Mesendoderm (in vitro differentiated cells): ENCODE data around the gene ST8SIA1.

Experiments used
- DNase-seq: peaks from one replicate; pipeline ENCODE4 v3.0.0; 2013
- H2AK5ac ChIP-seq: 2 replicates; pipeline ENCODE4 v1.6.1; 2013; ENCODE audit warnings: low read length, inconsistent platforms
- H2BK120ac ChIP-seq: 2 replicates; pipeline ENCODE4 v1.6.1; 2013; ENCODE audit warnings: low read depth, mild to moderate bottlenecking, low read length, moderate library complexity, mixed read lengths
- H2BK15ac ChIP-seq: replicated peaks from 2 replicates; pipeline ENCODE4 v1.6.1; 2013; ENCODE audit warnings: low read depth, mild to moderate bottlenecking, moderate library complexity
- H2BK5ac ChIP-seq: 2 replicates; pipeline ENCODE4 v1.6.1; 2013; ENCODE audit warnings: low read length, inconsistent platforms
- H3K18ac ChIP-seq: 2 replicates; pipeline ENCODE4 v1.6.1; 2013; ENCODE audit warnings: mild to moderate bottlenecking, low read length, mixed read lengths
- H3K23ac ChIP-seq: one replicate; pipeline ENCODE4 v1.6.1; 2013; ENCODE audit warnings: low read length
- H3K27ac ChIP-seq: 2 replicates; pipeline ENCODE4 v1.5.1; 2013; ENCODE audit warnings: low read depth, mild to moderate bottlenecking, inconsistent platforms, low read length, moderate library complexity
- H3K27me3 ChIP-seq: 2 replicates; pipeline ENCODE4 v1.6.1; 2013; ENCODE audit warnings: low read length, control low read depth, mild to moderate bottlenecking, inconsistent platforms; ENCODE audit not compliant: insufficient read depth, poor library complexity
- H3K36me3 ChIP-seq: 2 replicates; pipeline ENCODE4 v1.6.1; 2013; ENCODE audit warnings: low read length, inconsistent platforms; ENCODE audit not compliant: control insufficient read depth, insufficient read depth
- H3K4ac ChIP-seq: one replicate; pipeline ENCODE4 v1.6.1; 2013; ENCODE audit warnings: low read depth, mild to moderate bottlenecking, low read length, moderate library complexity
- H3K4me1 ChIP-seq: 2 replicates; pipeline ENCODE4 v1.6.1; 2013; ENCODE audit warnings: low read depth, low read length, inconsistent platforms; ENCODE audit not compliant: control insufficient read depth
- H3K4me2 ChIP-seq: 2 replicates; pipeline ENCODE4 v1.6.1; 2013; ENCODE audit warnings: low read length
- H3K4me3 ChIP-seq: 2 replicates; pipeline ENCODE4 v1.5.1; 2013; ENCODE audit warnings: mild to moderate bottlenecking, low read length
- H3K56ac ChIP-seq: one replicate; pipeline ENCODE4 v1.6.1; 2013; ENCODE audit warnings: low read length
- H3K79me1 ChIP-seq: 2 replicates; pipeline ENCODE4 v1.6.1; 2013; ENCODE audit warnings: low read length, inconsistent platforms
- H3K79me2 ChIP-seq: 2 replicates; pipeline ENCODE4 v1.6.1; 2013; ENCODE audit warnings: mild to moderate bottlenecking, low read length; ENCODE audit not compliant: control insufficient read depth, insufficient read depth
- H3K9ac ChIP-seq: 2 replicates; pipeline ENCODE4 v1.6.1; 2013; ENCODE audit warnings: low read length, inconsistent platforms
- H4K5ac ChIP-seq: one replicate; pipeline ENCODE4 v1.6.1; 2013; ENCODE audit warnings: low read length
- H4K8ac ChIP-seq: one replicate; pipeline ENCODE4 v1.6.1; 2013; ENCODE audit warnings: low read depth, mild to moderate bottlenecking, control low read depth, low read length, moderate library complexity
- WGBS: extraction: QIAGEN DNeasy Blood & Tissue Kit; methylation state at CpG from one replicate; pipeline ENCODE4 v1.1.7; 2013; ENCODE audit warnings: low lambda C conversion rate, missing lambda C conversion rate; ENCODE audit not compliant: insufficient coverage; ENCODE audit errors: extremely low coverage; 5-methylcytosine and 5-hydroxymethylcytosine counted together

ST8SIA1 gene

GRCh38 chr12:22255097-22255496 lies 79.4 kb downstream of the ST8SIA1 start:
- no peak overlapping the region for H3K18ac ChIP-seq
- H3K79me1 ChIP-seq, result no peaks in the 10 kb centered on the region
- no peak overlapping the region for H3K23ac ChIP-seq
- no peak overlapping the region for H3K4ac ChIP-seq
- no CpG with 5 or more reads among the region's 11 CpGs for WGBS
- peaks cover 2% of the 10 kb centered on the region for H3K4me1 ChIP-seq
- H2BK15ac ChIP-seq, result no peak overlapping the region
- no peak overlapping the region for H2AK5ac ChIP-seq
- no peak overlapping the region for H3K56ac ChIP-seq
- H3K36me3 ChIP-seq, result no peaks in the 10 kb centered on the region
- no peak overlapping the region for H3K9ac ChIP-seq
- DNase-seq, result peak; percentile 74
- H2BK120ac ChIP-seq, result no peak overlapping the region
- no peak overlapping the region for H2BK5ac ChIP-seq
- no peak overlapping the region for H3K4me3 ChIP-seq
- H3K27me3 ChIP-seq, result no peaks in the 10 kb centered on the region
- no peak overlapping the region for H4K5ac ChIP-seq
- H3K4me2 ChIP-seq, result no peak overlapping the region
- H3K27ac ChIP-seq, result no peak overlapping the region
- no peaks in the 10 kb centered on the region for H3K79me2 ChIP-seq
- H4K8ac ChIP-seq, result no peak overlapping the region

GRCh38 chr12:22254478-22254877 lies 80.0 kb downstream of the ST8SIA1 start:
- no peak overlapping the region for H3K23ac ChIP-seq
- no peak for DNase-seq
- no peak overlapping the region for H3K27ac ChIP-seq
- H3K4me1 ChIP-seq, result peaks cover 2% of the 10 kb centered on the region
- no peaks in the 10 kb centered on the region for H3K27me3 ChIP-seq
- no peak overlapping the region for H3K18ac ChIP-seq
- no peak overlapping the region for H3K4ac ChIP-seq
- no peaks in the 10 kb centered on the region for H3K79me2 ChIP-seq
- H3K4me3 ChIP-seq, result no peak overlapping the region
- H2BK5ac ChIP-seq, result no peak overlapping the region
- no peaks in the 10 kb centered on the region for H3K79me1 ChIP-seq
- no peak overlapping the region for H3K4me2 ChIP-seq
- no peak overlapping the region for H2BK120ac ChIP-seq
- H3K36me3 ChIP-seq, result no peaks in the 10 kb centered on the region
- H3K56ac ChIP-seq, result no peak overlapping the region
- no peak overlapping the region for H3K9ac ChIP-seq
- no peak overlapping the region for H2BK15ac ChIP-seq
- no peak overlapping the region for H2AK5ac ChIP-seq
- no peak overlapping the region for H4K5ac ChIP-seq
- no peak overlapping the region for H4K8ac ChIP-seq
- WGBS, result no CpG with 5 or more reads among the region's 7 CpGs

GRCh38 chr12:22252057-22252456 lies 82.5 kb downstream of the ST8SIA1 start:
- Histone ChIP-seq H3K36me3 (no peaks in the 10 kb centered on the region), H3K4ac (no peak overlapping the region), H3K18ac (no peak overlapping the region), H2BK120ac (no peak overlapping the region), H3K56ac (no peak overlapping the region), H3K79me1 (no peaks in the 10 kb centered on the region), H3K79me2 (no peaks in the 10 kb centered on the region), H4K5ac (no peak overlapping the region), H2BK15ac (no peak overlapping the region), H2AK5ac (no peak overlapping the region), H3K27ac (no peak overlapping the region), H3K23ac (no peak overlapping the region), H3K27me3 (no peaks in the 10 kb centered on the region), H2BK5ac (no peak overlapping the region), H3K4me1 (peaks cover 2% of the 10 kb centered on the region), H3K4me3 (no peak overlapping the region), H4K8ac (no peak overlapping the region), H3K4me2 (no peak overlapping the region), H3K9ac (no peak overlapping the region)
- no peak for DNase-seq
- WGBS, result no CpG with 5 or more reads among the region's 3 CpGs

- no peak overlapping the region for H3K4me3 ChIP-seq
- no CpG with 5 or more reads among the region's 2 CpGs for WGBS
Measured at GRCh38 chr12:22250762-22251161, 83.7 kb downstream of the ST8SIA1 start.

GRCh38 chr12:22248571-22249115 lies 85.9 kb downstream of the ST8SIA1 start:
- Histone ChIP-seq H3K79me1 (no peaks in the 10 kb centered on the region), H3K56ac (no peak overlapping the region), H4K5ac (no peak overlapping the region), H3K23ac (no peak overlapping the region), H3K4me3 (no peak overlapping the region), H4K8ac (no peak overlapping the region), H2BK5ac (no peak overlapping the region), H3K4ac (no peak overlapping the region), H3K4me1 (peaks cover 2% of the 10 kb centered on the region), H3K79me2 (no peaks in the 10 kb centered on the region), H2AK5ac (no peak overlapping the region), H2BK15ac (no peak overlapping the region), H2BK120ac (no peak overlapping the region), H3K18ac (no peak overlapping the region), H3K27me3 (no peaks in the 10 kb centered on the region), H3K4me2 (no peak overlapping the region), H3K36me3 (no peaks in the 10 kb centered on the region), H3K27ac (no peak overlapping the region), H3K9ac (no peak overlapping the region)
- no peak for DNase-seq
- no CpG with 5 or more reads among the region's 3 CpGs for WGBS

More at GRCh38 chr12:22250762-22251161, 83.7 kb downstream of the ST8SIA1 start:
- Histone ChIP-seq H3K79me2 (no peaks in the 10 kb centered on the region), H4K8ac (no peak overlapping the region), H3K9ac (no peak overlapping the region), H3K79me1 (no peaks in the 10 kb centered on the region), H2AK5ac (no peak overlapping the region), H3K27me3 (no peaks in the 10 kb centered on the region), H3K27ac (peak overlapping the region; percentile 16), H3K36me3 (no peaks in the 10 kb centered on the region), H3K56ac (no peak overlapping the region), H2BK15ac (no peak overlapping the region), H3K4me1 (peaks cover 2% of the 10 kb centered on the region), H4K5ac (no peak overlapping the region), H2BK120ac (no peak overlapping the region), H3K23ac (no peak overlapping the region), H3K4ac (no peak overlapping the region), H3K18ac (no peak overlapping the region), H2BK5ac (no peak overlapping the region), H3K4me2 (no peak overlapping the region)
- peak; percentile 90 for DNase-seq

GRCh38 chr12:22248121-22248520 lies 86.4 kb downstream of the ST8SIA1 start:
- WGBS, result no CpG with 5 or more reads among the region's 6 CpGs
- H3K4ac ChIP-seq, result peak overlapping the region; percentile 52
- no peaks in the 10 kb centered on the region for H3K79me2 ChIP-seq
- no peaks in the 10 kb centered on the region for H3K36me3 ChIP-seq
- no peak overlapping the region for H3K23ac ChIP-seq
- H4K5ac ChIP-seq, result no peak overlapping the region
- no peak for DNase-seq
- H3K27me3 ChIP-seq, result no peaks in the 10 kb centered on the region
- H3K79me1 ChIP-seq, result no peaks in the 10 kb centered on the region
- H3K4me1 ChIP-seq, result peaks cover 2% of the 10 kb centered on the region
- no peak overlapping the region for H2BK5ac ChIP-seq
- H3K4me2 ChIP-seq, result no peak overlapping the region
- H3K27ac ChIP-seq, result no peak overlapping the region
- H2BK15ac ChIP-seq, result no peak overlapping the region
- peak overlapping the region; percentile 44 for H3K56ac ChIP-seq
- H3K9ac ChIP-seq, result no peak overlapping the region
- no peak overlapping the region for H4K8ac ChIP-seq
- H3K18ac ChIP-seq, result no peak overlapping the region
- H3K4me3 ChIP-seq, result no peak overlapping the region
- H2AK5ac ChIP-seq, result no peak overlapping the region
- H2BK120ac ChIP-seq, result no peak overlapping the region
